ENCODE measurements around the gene PRDM16. TPM values are rescaled to one million over a fixed set of nuclear protein-coding genes. Genes with fewer than 3 reads are reported as not detected.

Gene PRDM16
- total RNA-seq, 1 donor from 2014 or later = 0.43 TPM

- Histone ChIP-seq H3K4me3 (ENCODE audit: insufficient read depth, low read depth, low read length) (no peak overlapping the region), H3K27me3 (ENCODE audit: insufficient read depth, low read length) (no peaks in the 10 kb centered on the region), H3K4me1 (ENCODE audit: insufficient read depth, low read length) (no peaks in the 10 kb centered on the region), H4K20me1 (ENCODE audit: insufficient read depth, low read length) (peaks cover 6% of the 10 kb centered on the region), H3K4me2 (ENCODE audit: low read length) (no peak overlapping the region), H3K9ac (ENCODE audit: low read length) (no peak overlapping the region), H2AFZ (ENCODE audit: low read depth, low read length) (no peak overlapping the region), H3K79me2 (ENCODE audit: insufficient read depth, low read length) (no peaks in the 10 kb centered on the region), H3K36me3 (ENCODE audit: insufficient read depth, low read length) (no peaks in the 10 kb centered on the region), H3K9me3 (ENCODE audit: insufficient read depth, low read depth, low read length) (no peaks in the 10 kb centered on the region), H3K27ac (ENCODE audit: low read depth, low read length) (no peak overlapping the region)
- Mint-ChIP-seq H3K4me3 (ENCODE audit: unreplicated experiment) (no peak overlapping the region), H3K36me3 (ENCODE audit: low read depth, unreplicated experiment) (no peaks in the 10 kb centered on the region), H3K27ac (ENCODE audit: unreplicated experiment) (no peak overlapping the region), H3K4me1 (ENCODE audit: low read depth, unreplicated experiment) (no peaks in the 10 kb centered on the region), H3K27me3 (ENCODE audit: low read depth, unreplicated experiment) (peaks cover 47% of the 10 kb centered on the region), H3K9me3 (ENCODE audit: unreplicated experiment) (no peaks in the 10 kb centered on the region)
- no peak for DNase-seq (ENCODE audit: low read depth)
- no peak for FAIRE-seq
- TF ChIP-seq EZH2 (IDR thresholded peaks at IDR 0.05; ENCODE audit: insufficient read depth, low read length) = no peak
- TF ChIP-seq, protein P1, sequence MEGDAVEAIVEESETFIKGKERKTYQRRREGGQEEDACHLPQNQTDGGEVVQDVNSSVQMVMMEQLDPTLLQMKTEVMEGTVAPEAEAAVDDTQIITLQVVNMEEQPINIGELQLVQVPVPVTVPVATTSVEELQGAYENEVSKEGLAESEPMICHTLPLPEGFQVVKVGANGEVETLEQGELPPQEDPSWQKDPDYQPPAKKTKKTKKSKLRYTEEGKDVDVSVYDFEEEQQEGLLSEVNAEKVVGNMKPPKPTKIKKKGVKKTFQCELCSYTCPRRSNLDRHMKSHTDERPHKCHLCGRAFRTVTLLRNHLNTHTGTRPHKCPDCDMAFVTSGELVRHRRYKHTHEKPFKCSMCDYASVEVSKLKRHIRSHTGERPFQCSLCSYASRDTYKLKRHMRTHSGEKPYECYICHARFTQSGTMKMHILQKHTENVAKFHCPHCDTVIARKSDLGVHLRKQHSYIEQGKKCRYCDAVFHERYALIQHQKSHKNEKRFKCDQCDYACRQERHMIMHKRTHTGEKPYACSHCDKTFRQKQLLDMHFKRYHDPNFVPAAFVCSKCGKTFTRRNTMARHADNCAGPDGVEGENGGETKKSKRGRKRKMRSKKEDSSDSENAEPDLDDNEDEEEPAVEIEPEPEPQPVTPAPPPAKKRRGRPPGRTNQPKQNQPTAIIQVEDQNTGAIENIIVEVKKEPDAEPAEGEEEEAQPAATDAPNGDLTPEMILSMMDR (IDR thresholded peaks at IDR 0.05; ENCODE audit: insufficient read depth, low read depth, low read length) = no peak
Measured at GRCh38 chr1:3209201-3209600, 140.2 kb downstream of the PRDM16 start.

- H3K9me3 ChIP-seq (ENCODE audit: insufficient read depth, low read depth, low read length) = no peaks in the 10 kb centered on the region
- Mint-ChIP-seq H3K4me1 (ENCODE audit: low read depth, unreplicated experiment) (no peaks in the 10 kb centered on the region), H3K27ac (ENCODE audit: unreplicated experiment) (no peak overlapping the region), H3K4me3 (ENCODE audit: unreplicated experiment) (no peak overlapping the region), H3K27me3 (ENCODE audit: low read depth, unreplicated experiment) (peaks cover 49% of the 10 kb centered on the region), H3K9me3 (ENCODE audit: unreplicated experiment) (peaks cover 2% of the 10 kb centered on the region), H3K36me3 (ENCODE audit: low read depth, unreplicated experiment) (no peaks in the 10 kb centered on the region)
- H3K9ac ChIP-seq (ENCODE audit: low read length) = no peak overlapping the region
- FAIRE-seq (no peak), DNase-seq (ENCODE audit: low read depth) (no peak)
- no peak overlapping the region for H2AFZ ChIP-seq (ENCODE audit: low read depth, low read length)
- H3K27ac ChIP-seq (ENCODE audit: low read depth, low read length) = no peak overlapping the region
- peaks cover 14% of the 10 kb centered on the region for H4K20me1 ChIP-seq (ENCODE audit: insufficient read depth, low read length)
- no peak overlapping the region for H3K4me2 ChIP-seq (ENCODE audit: low read length)
- no peaks in the 10 kb centered on the region for H3K79me2 ChIP-seq (ENCODE audit: insufficient read depth, low read length)
- H3K4me3 ChIP-seq (ENCODE audit: insufficient read depth, low read depth, low read length) = no peak overlapping the region
- TF ChIP-seq EZH2 (IDR thresholded peaks at IDR 0.05; ENCODE audit: insufficient read depth, low read length) = no peak
- TF ChIP-seq, protein P1 (IDR thresholded peaks at IDR 0.05; ENCODE audit: insufficient read depth, low read depth, low read length) = no peak
- H3K4me1 ChIP-seq (ENCODE audit: insufficient read depth, low read length) = no peaks in the 10 kb centered on the region
- H3K27me3 ChIP-seq (ENCODE audit: insufficient read depth, low read length) = peaks cover 5% of the 10 kb centered on the region
- no peaks in the 10 kb centered on the region for H3K36me3 ChIP-seq (ENCODE audit: insufficient read depth, low read length)
Measured at GRCh38 chr1:3211582-3212375, 142.8 kb downstream of the PRDM16 start.

All from astrocyte (in vitro differentiated cells and primary cell).